Measurements from ENCODE around the gene JAZF1.

JAZF1 gene

DNA sequence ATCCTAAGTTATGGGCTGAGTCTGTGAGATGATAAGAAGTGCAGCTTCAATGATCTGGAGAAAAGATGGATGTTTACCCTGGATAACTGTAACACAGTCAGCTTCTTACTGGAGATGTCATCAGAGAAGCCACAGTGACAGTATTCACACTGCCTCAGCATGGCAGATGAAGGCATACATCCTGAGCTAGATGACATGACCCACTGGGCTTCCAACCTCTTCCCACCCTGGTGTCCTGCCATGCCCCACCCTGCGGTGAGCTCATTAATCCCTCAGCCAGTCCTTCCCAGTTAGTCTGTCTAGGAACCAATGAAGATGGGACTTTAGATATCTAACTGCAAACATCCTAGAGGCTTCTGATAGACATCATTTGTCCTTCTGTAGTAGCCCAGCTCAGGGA lies 226.8 kb downstream of the JAZF1 start:
- H3K9ac ChIP-seq (ENCODE audit: low read depth, low read length, poor library complexity), result no peak overlapping the region
- no peaks in the 10 kb centered on the region for H3K9me3 ChIP-seq (replicated peaks in 1 of 2; ENCODE audit: control insufficient read depth in 2 of 2, insufficient read depth in 1 of 2, low read depth in 1 of 2, low read length in 2 of 2)
- no peak overlapping the region for H2BK5ac ChIP-seq (ENCODE audit: low read length)
- peaks cover 0 to 18% (median 0%) of the 10 kb centered on the region in 3 experiments for H3K27me3 ChIP-seq (ENCODE audit: control insufficient read depth in 3 of 3, insufficient read depth in 3 of 3, low read depth in 1 of 3, low read length in 3 of 3)
- WGBS, 2 donors (ENCODE audit: extremely low coverage in 2 of 2, insufficient read length in 2 of 2, insufficient replicate concordance in 1 of 2), result no CpG with 5 or more reads among the region's 1 CpG
- H3K23ac ChIP-seq (ENCODE audit: low read depth, low read length, poor library complexity), result no peak overlapping the region
- H3K18ac ChIP-seq (ENCODE audit: low read length), result no peak overlapping the region
- no peak overlapping the region for H2BK15ac ChIP-seq (ENCODE audit: low read length)
- no peak overlapping the region for H3K4ac ChIP-seq (ENCODE audit: low read length)
- no peak overlapping the region for H3K27ac ChIP-seq (replicated peaks; ENCODE audit: low read length)
- no peak overlapping the region for H4K8ac ChIP-seq (ENCODE audit: low read depth, low read length)
- no peak for DNase-seq (ENCODE audit: low spot score)
- H3K79me1 ChIP-seq (ENCODE audit: low read depth, low read length), result no peaks in the 10 kb centered on the region
- no peak overlapping the region for H2BK120ac ChIP-seq (ENCODE audit: low read depth, low read length)
- no peaks in the 10 kb centered on the region for H3K36me3 ChIP-seq (replicated peaks in 1 of 2; ENCODE audit: control insufficient read depth in 2 of 2, insufficient read depth in 2 of 2, low read length in 2 of 2)
- no peak overlapping the region for H2BK12ac ChIP-seq (ENCODE audit: low read length)
- no peaks in the 10 kb centered on the region for H3K4me1 ChIP-seq (ENCODE audit: control insufficient read depth in 2 of 2, insufficient read depth in 1 of 2, low read depth in 1 of 2, low read length in 2 of 2)
- H4K91ac ChIP-seq (ENCODE audit: low read depth, low read length, poor library complexity), result no peak overlapping the region
- H2AK5ac ChIP-seq (ENCODE audit: low read depth, low read length), result no peak overlapping the region
- no peak overlapping the region for H3K4me3 ChIP-seq (ENCODE audit: low read length in 2 of 2)
- no peak overlapping the region for H3K4me2 ChIP-seq (ENCODE audit: insufficient read depth, low read length, poor library complexity, severe bottlenecking)
- H2AFZ ChIP-seq (ENCODE audit: low read length), result no peak overlapping the region
- no peak overlapping the region for H3K14ac ChIP-seq (ENCODE audit: low read length)

DNA sequence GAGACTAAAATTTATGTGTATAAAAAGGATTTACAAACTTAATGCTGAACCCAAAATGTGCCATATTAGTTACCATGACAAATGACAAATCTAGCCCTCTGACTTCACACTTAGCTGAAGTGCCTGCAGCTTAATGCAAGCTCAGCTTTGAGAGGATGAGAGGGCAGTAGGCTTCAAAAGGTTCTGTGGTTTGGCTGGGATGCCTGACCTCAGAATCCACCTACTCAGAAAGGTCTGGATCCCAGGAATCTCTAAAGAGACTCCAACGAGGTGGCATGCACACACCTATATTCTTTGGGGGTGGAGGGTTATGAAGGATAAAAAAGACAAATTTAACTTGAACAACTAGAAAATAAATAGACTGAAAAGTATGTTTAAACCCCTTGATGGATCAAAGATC lies 227.2 kb downstream of the JAZF1 start:
- no CpG with 5 or more reads among the region's 1 CpG for WGBS, 2 donors (ENCODE audit: extremely low coverage in 2 of 2, insufficient read length in 2 of 2, insufficient replicate concordance in 1 of 2)
- Histone ChIP-seq H3K23ac (ENCODE audit: low read depth, low read length, poor library complexity) (no peak overlapping the region), H2BK5ac (ENCODE audit: low read length) (no peak overlapping the region), H3K4ac (ENCODE audit: low read length) (no peak overlapping the region), H3K4me1 (ENCODE audit: control insufficient read depth in 2 of 2, insufficient read depth in 1 of 2, low read depth in 1 of 2, low read length in 2 of 2) (no peaks in the 10 kb centered on the region), H3K9ac (ENCODE audit: low read depth, low read length, poor library complexity) (no peak overlapping the region), H3K36me3 (replicated peaks in 1 of 2; ENCODE audit: control insufficient read depth in 2 of 2, insufficient read depth in 2 of 2, low read length in 2 of 2) (no peaks in the 10 kb centered on the region), H2AFZ (ENCODE audit: low read length) (no peak overlapping the region), H3K79me1 (ENCODE audit: low read depth, low read length) (no peaks in the 10 kb centered on the region), H3K27me3 (ENCODE audit: control insufficient read depth in 3 of 3, insufficient read depth in 3 of 3, low read depth in 1 of 3, low read length in 3 of 3) (peaks cover 0 to 18% (median 0%) of the 10 kb centered on the region in 3 experiments), H3K14ac (ENCODE audit: low read length) (no peak overlapping the region), H4K91ac (ENCODE audit: low read depth, low read length, poor library complexity) (no peak overlapping the region), H2BK15ac (ENCODE audit: low read length) (no peak overlapping the region), H2BK12ac (ENCODE audit: low read length) (no peak overlapping the region), H2AK5ac (ENCODE audit: low read depth, low read length) (no peak overlapping the region), H4K8ac (ENCODE audit: low read depth, low read length) (no peak overlapping the region), H3K9me3 (replicated peaks in 1 of 2; ENCODE audit: control insufficient read depth in 2 of 2, insufficient read depth in 1 of 2, low read depth in 1 of 2, low read length in 2 of 2) (no peaks in the 10 kb centered on the region), H3K4me3 (ENCODE audit: low read length in 2 of 2) (no peak overlapping the region), H3K4me2 (ENCODE audit: insufficient read depth, low read length, poor library complexity, severe bottlenecking) (no peak overlapping the region), H2BK120ac (ENCODE audit: low read depth, low read length) (no peak overlapping the region), H3K18ac (ENCODE audit: low read length) (no peak overlapping the region), H3K27ac (replicated peaks; ENCODE audit: low read length) (no peak overlapping the region)
- DNase-seq (ENCODE audit: low spot score), result no peak

DNA sequence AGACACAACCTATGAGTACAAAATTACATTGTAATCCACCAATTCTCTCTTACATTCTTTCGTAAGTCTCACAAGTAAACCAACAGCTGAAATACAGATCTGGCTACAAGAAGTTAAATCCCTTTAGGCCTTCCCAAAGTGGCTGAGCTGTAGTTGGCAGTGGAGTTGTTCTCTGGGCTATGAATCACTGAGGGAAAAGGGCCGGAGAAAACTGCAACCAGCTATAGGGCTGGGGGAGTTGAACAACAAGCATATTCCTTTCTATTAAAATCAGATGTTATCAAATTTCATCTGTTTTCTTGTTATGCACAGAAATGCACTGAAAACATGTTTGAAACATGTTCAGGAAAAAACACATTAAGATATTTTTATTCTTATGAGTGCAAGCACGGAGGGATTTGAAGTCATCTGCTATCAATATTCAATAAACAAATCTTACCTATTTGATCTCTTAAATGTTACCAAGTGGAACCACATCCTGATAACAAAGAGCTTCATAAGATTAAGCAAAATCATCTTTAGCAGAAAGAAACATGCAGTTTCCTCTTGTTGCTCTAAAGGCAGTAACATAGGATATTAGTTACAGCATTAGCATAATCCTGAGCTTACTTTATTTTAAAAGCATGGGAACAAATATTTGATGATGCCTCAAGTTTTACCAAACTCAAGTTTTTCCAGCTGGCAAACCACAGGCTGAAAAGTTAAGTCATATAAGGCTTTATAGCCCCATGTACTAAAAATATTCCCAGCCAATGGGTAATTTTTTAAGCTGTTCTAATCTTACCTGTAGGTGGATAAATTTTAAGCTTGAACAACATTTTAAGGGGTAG lies 227.9 kb downstream of the JAZF1 start:
- H3K4me1 ChIP-seq (ENCODE audit: control insufficient read depth in 2 of 2, insufficient read depth in 1 of 2, low read depth in 1 of 2, low read length in 2 of 2), result no peaks in the 10 kb centered on the region
- H3K9ac ChIP-seq (ENCODE audit: low read depth, low read length, poor library complexity), result no peak overlapping the region
- no peak overlapping the region for H4K8ac ChIP-seq (ENCODE audit: low read depth, low read length)
- H3K4me3 ChIP-seq (ENCODE audit: low read length in 2 of 2), result no peak overlapping the region
- no peaks in the 10 kb centered on the region for H3K79me1 ChIP-seq (ENCODE audit: low read depth, low read length)
- no peak overlapping the region for H3K14ac ChIP-seq (ENCODE audit: low read length)
- H3K4me2 ChIP-seq (ENCODE audit: insufficient read depth, low read length, poor library complexity, severe bottlenecking), result no peak overlapping the region
- no peak overlapping the region for H3K18ac ChIP-seq (ENCODE audit: low read length)
- H2AFZ ChIP-seq (ENCODE audit: low read length), result no peak overlapping the region
- DNase-seq (ENCODE audit: low spot score), result no peak
- no peak overlapping the region for H4K91ac ChIP-seq (ENCODE audit: low read depth, low read length, poor library complexity)
- H3K23ac ChIP-seq (ENCODE audit: low read depth, low read length, poor library complexity), result no peak overlapping the region
- no CpG with 5 or more reads among the region's 3 CpGs for WGBS, 2 donors (ENCODE audit: extremely low coverage in 2 of 2, insufficient read length in 2 of 2, insufficient replicate concordance in 1 of 2)
- no peaks in the 10 kb centered on the region for H3K36me3 ChIP-seq (replicated peaks in 1 of 2; ENCODE audit: control insufficient read depth in 2 of 2, insufficient read depth in 2 of 2, low read length in 2 of 2)
- H2BK15ac ChIP-seq (ENCODE audit: low read length), result no peak overlapping the region
- no peaks in the 10 kb centered on the region for H3K9me3 ChIP-seq (replicated peaks in 1 of 2; ENCODE audit: control insufficient read depth in 2 of 2, insufficient read depth in 1 of 2, low read depth in 1 of 2, low read length in 2 of 2)
- H3K4ac ChIP-seq (ENCODE audit: low read length), result no peak overlapping the region
- H3K27ac ChIP-seq (replicated peaks; ENCODE audit: low read length), result no peak overlapping the region
- peaks cover 0 to 22% (median 0%) of the 10 kb centered on the region in 3 experiments for H3K27me3 ChIP-seq (ENCODE audit: control insufficient read depth in 3 of 3, insufficient read depth in 3 of 3, low read depth in 1 of 3, low read length in 3 of 3)
- no peak overlapping the region for H2BK12ac ChIP-seq (ENCODE audit: low read length)
- no peak overlapping the region for H2BK5ac ChIP-seq (ENCODE audit: low read length)
- no peak overlapping the region for H2AK5ac ChIP-seq (ENCODE audit: low read depth, low read length)
- H2BK120ac ChIP-seq (ENCODE audit: low read depth, low read length), result no peak overlapping the region

DNA sequence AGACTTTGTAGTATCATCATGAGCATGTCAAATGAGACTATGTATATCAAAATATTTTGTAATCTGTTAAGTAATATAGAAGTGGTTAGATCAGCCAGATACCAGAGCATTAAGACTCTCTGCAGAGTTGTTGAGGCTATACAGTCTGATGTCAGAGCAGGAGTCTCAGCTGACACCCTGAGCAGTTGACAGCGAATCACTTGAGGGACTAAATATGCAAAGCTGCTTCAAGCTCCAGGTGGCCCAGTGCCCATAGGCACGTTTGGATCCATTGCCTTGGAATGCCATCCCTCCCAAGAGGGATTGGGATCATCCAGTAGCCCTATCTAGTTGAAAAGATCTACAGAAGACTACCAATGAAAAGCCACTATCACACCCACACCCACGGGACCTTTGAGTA lies 230.5 kb downstream of the JAZF1 start:
- Histone ChIP-seq H3K14ac (ENCODE audit: low read length) (no peak overlapping the region), H3K23ac (ENCODE audit: low read depth, low read length, poor library complexity) (no peak overlapping the region), H3K9me3 (replicated peaks in 1 of 2; ENCODE audit: control insufficient read depth in 2 of 2, insufficient read depth in 1 of 2, low read depth in 1 of 2, low read length in 2 of 2) (no peaks in the 10 kb centered on the region), H2AFZ (ENCODE audit: low read length) (no peak overlapping the region), H3K9ac (ENCODE audit: low read depth, low read length, poor library complexity) (no peak overlapping the region), H2AK5ac (ENCODE audit: low read depth, low read length) (no peak overlapping the region), H3K27ac (replicated peaks; ENCODE audit: low read length) (no peak overlapping the region), H3K4me3 (ENCODE audit: low read length in 2 of 2) (no peak overlapping the region), H3K4me1 (ENCODE audit: control insufficient read depth in 2 of 2, insufficient read depth in 1 of 2, low read depth in 1 of 2, low read length in 2 of 2) (no peaks in the 10 kb centered on the region), H3K4me2 (ENCODE audit: insufficient read depth, low read length, poor library complexity, severe bottlenecking) (no peak overlapping the region), H3K79me1 (ENCODE audit: low read depth, low read length) (no peaks in the 10 kb centered on the region), H4K8ac (ENCODE audit: low read depth, low read length) (no peak overlapping the region), H2BK120ac (ENCODE audit: low read depth, low read length) (no peak overlapping the region), H4K91ac (ENCODE audit: low read depth, low read length, poor library complexity) (no peak overlapping the region), H3K27me3 (ENCODE audit: control insufficient read depth in 3 of 3, insufficient read depth in 3 of 3, low read depth in 1 of 3, low read length in 3 of 3) (peaks cover 0 to 38% (median 0%) of the 10 kb centered on the region in 3 experiments), H3K4ac (ENCODE audit: low read length) (no peak overlapping the region), H2BK12ac (ENCODE audit: low read length) (no peak overlapping the region), H3K36me3 (replicated peaks in 1 of 2; ENCODE audit: control insufficient read depth in 2 of 2, insufficient read depth in 2 of 2, low read length in 2 of 2) (no peaks in the 10 kb centered on the region), H2BK15ac (ENCODE audit: low read length) (no peak overlapping the region), H3K18ac (ENCODE audit: low read length) (no peak overlapping the region), H2BK5ac (ENCODE audit: low read length) (no peak overlapping the region)
- no peak for DNase-seq (ENCODE audit: low spot score)
- WGBS, 2 donors (ENCODE audit: extremely low coverage in 2 of 2, insufficient read length in 2 of 2, insufficient replicate concordance in 1 of 2), result no CpG with 5 or more reads among the region's 3 CpGs
